ENCODE measurements around the gene BRF1.

GRCh38 chr14:105326568-105326867, 25.7 kb upstream of the BRF1 start:
- TF ChIP-seq CTCF (IDR thresholded peaks at IDR 0.05; ENCODE audit: poor library complexity) (no peak), EZH2 (IDR thresholded peaks at IDR 0.05; ENCODE audit: borderline replicate concordance) (no peak)

Measured in hepatocyte (in vitro differentiated cells).